Stimulated activated CD8-positive, alpha-beta memory T cell treated with anti-CD3 and anti-CD28 coated beads, Interleukin-12 subunit alpha, Interleukin-12 subunit beta, amount 100 ng/mL, for 24 hours (primary cell): ENCODE results near the gene MCEMP1.
A peak's percentile ranks its signal among the peaks of the same experiment; 100 is the strongest.

ENCODE experiments used
- DNase-seq: peaks from one replicate; pipeline ENCODE4 v3.0.0-alpha.2; 2020; ENCODE audit errors: extremely low read depth

MCEMP1 gene

GRCh38 chr19:7697721-7698287, 20.9 kb downstream of the MCEMP1 start:
- DNase-seq, result no peak

GRCh38 chr19:7698583-7698982, 21.7 kb downstream of the MCEMP1 start:
- no peak for DNase-seq

GRCh38 chr19:7699003-7699402, 22.1 kb downstream of the MCEMP1 start:
- DNase-seq, result no peak

GRCh38 chr19:7699417-7700401, 22.8 kb downstream of the MCEMP1 start:
- DNase-seq, result no peak

- no peak for DNase-seq
Measured at GRCh38 chr19:7701049-7701653, 24.3 kb downstream of the MCEMP1 start.

- no peak for DNase-seq
Measured at GRCh38 chr19:7701654-7702457, 25.0 kb downstream of the MCEMP1 start, which contains the start of gene FCER2. Gene FCER2, minus strand, starts transcription at chr19:7702131. Its CDS starts 2,371 bp downstream, at chr19:7699760.

- DNase-seq, result no peak
Measured at GRCh38 chr19:7703332-7703731, 26.4 kb downstream of the MCEMP1 start.

- DNase-seq, result no peak
Measured at GRCh38 chr19:7704280-7705060, 27.6 kb downstream of the MCEMP1 start.

- peak; percentile 61 for DNase-seq
Measured at GRCh38 chr19:7705387-7706187, 28.7 kb downstream of the MCEMP1 start.

GRCh38 chr19:7706188-7706954, 29.5 kb downstream of the MCEMP1 start:
- no peak for DNase-seq

GRCh38 chr19:7706955-7707456, 30.1 kb downstream of the MCEMP1 start:
- no peak for DNase-seq

GRCh38 chr19:7709932-7710460, 33.1 kb downstream of the MCEMP1 start:
- DNase-seq, result no peak

- no peak for DNase-seq
Measured at GRCh38 chr19:7710616-7711015, 33.7 kb downstream of the MCEMP1 start.

- DNase-seq, result no peak
Measured at GRCh38 chr19:7715671-7716070, 38.8 kb downstream of the MCEMP1 start.

GRCh38 chr19:7716762-7717161, 39.9 kb downstream of the MCEMP1 start:
- no peak for DNase-seq

- DNase-seq, result no peak
Measured at GRCh38 chr19:7718668-7719067, 41.8 kb downstream of the MCEMP1 start.

- DNase-seq, result no peak
Measured at GRCh38 chr19:7720351-7720750, 43.5 kb downstream of the MCEMP1 start.

- no peak for DNase-seq
Measured at GRCh38 chr19:7722231-7722651, 45.4 kb downstream of the MCEMP1 start.

- DNase-seq, result no peak
Measured at GRCh38 chr19:7725791-7726190, 48.9 kb downstream of the MCEMP1 start.
